ENCODE measurements around the gene M6PR. TPM values are rescaled to one million over a fixed set of nuclear protein-coding genes. Genes with fewer than 3 reads are reported as not detected.
A peak's percentile ranks its signal among the peaks of the same experiment; 100 is the strongest.

Gene M6PR
- total and polyA plus RNA-seq, 2 of the 13 experiments (the other 11 are each of a cell fraction or from before 2014, with no cell fraction given): 98.2 to 127 TPM

DNA sequence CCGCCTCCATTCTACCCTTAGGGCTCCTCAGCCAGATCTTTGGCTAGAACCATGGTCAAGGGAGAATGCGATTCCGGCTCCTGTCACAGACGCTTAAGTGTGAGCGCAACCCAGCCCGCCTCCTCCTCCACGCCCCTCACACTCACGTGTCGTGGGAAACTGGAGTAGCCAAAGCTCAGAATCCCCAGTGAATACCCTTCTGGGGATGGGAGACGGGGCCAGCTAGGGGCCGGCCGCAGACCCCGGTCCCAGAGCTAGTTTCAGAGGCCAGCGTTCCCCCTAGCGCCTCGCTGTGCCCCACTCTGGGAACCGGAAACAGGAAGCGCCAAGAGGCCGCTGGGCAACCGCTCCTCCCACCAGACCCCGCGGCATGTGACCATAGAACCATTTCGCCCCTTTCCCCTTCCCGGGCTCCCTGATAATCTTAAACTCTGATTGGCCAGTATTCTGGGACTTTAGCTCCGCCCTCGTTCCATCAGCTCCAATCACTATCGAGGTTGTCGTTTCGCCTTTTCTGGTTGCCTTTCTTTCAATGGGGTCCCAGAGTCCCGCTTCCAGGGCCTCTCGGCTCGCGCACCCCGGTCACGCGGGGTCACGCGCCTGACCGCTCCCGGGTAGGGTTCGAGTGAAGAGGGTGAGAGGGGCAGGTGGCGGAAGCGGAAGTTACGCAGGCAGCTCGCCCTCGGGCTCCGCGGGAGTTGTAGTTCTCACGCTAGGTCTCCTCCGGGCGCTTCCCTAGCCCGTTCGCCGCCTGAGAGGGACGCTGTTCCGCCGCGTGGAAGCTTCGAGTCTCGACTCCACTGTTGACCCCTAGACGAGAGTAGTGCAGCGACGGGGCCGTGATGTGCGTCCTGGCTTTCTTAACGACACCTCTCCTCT lies at the start of gene M6PR (continued):
- TF ChIP-seq, protein P1, sequence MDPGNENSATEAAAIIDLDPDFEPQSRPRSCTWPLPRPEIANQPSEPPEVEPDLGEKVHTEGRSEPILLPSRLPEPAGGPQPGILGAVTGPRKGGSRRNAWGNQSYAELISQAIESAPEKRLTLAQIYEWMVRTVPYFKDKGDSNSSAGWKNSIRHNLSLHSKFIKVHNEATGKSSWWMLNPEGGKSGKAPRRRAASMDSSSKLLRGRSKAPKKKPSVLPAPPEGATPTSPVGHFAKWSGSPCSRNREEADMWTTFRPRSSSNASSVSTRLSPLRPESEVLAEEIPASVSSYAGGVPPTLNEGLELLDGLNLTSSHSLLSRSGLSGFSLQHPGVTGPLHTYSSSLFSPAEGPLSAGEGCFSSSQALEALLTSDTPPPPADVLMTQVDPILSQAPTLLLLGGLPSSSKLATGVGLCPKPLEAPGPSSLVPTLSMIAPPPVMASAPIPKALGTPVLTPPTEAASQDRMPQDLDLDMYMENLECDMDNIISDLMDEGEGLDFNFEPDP (CRISPR knock-in tag; conservative IDR thresholded peaks at IDR 0.05): 0 out of 2 replicates have a peak, but pooled peaks have one; percentile 88
- TF ChIP-seq ZNF256 (CRISPR knock-in tag; conservative IDR thresholded peaks at IDR 0.05): peak; percentile 77
- no peak for TF ChIP-seq ZNF720 (CRISPR knock-in tag; IDR thresholded peaks at IDR 0.05)
- no peak for TF ChIP-seq ZNF660 (CRISPR knock-in tag; IDR thresholded peaks at IDR 0.05; ENCODE audit: borderline replicate concordance, low read depth)
- no peak for TF ChIP-seq ZKSCAN1 (IDR thresholded peaks at IDR 0.05; ENCODE audit: low read length)
- TF ChIP-seq BCLAF1 (IDR thresholded peaks at IDR 0.05): no peak
- TF ChIP-seq ZNF850 (CRISPR knock-in tag; conservative IDR thresholded peaks at IDR 0.05): no peak
- peak; percentile 74 for TF ChIP-seq RAD51 (IDR thresholded peaks at IDR 0.05; ENCODE audit: borderline replicate concordance)
- no peak for TF ChIP-seq REST (IDR thresholded peaks at IDR 0.05; ENCODE audit: borderline replicate concordance in 1 of 2, low read depth in 1 of 2, low read length in 2 of 2)
- TF ChIP-seq ZNF234 (CRISPR knock-in tag; conservative IDR thresholded peaks at IDR 0.05): peak; percentile 39; the same call in 1 of the 2 replicates
- no peak for TF ChIP-seq HIC2 (CRISPR knock-in tag; IDR thresholded peaks at IDR 0.05; ENCODE audit: low read depth)
- no peak for TF ChIP-seq IKZF4 (CRISPR knock-in tag; IDR thresholded peaks at IDR 0.05; ENCODE audit: borderline replicate concordance, low read depth, not compliant biosample characterization)
- peak; percentile 22; the same call in 1 of the 2 replicates for TF ChIP-seq ETV6 (CRISPR knock-in tag; conservative IDR thresholded peaks at IDR 0.05)
- no peak for TF ChIP-seq ZBTB7A (CRISPR knock-in tag; IDR thresholded peaks at IDR 0.05)
- peak; percentile 81 for TF ChIP-seq EED (CRISPR knock-in tag; IDR thresholded peaks at IDR 0.05)
- TF ChIP-seq JUN (CRISPR knock-in tag; IDR thresholded peaks at IDR 0.05): no peak
- TF ChIP-seq ZNF343 (CRISPR knock-in tag; IDR thresholded peaks at IDR 0.05): peak; percentile 83
- TF ChIP-seq, protein P2, sequence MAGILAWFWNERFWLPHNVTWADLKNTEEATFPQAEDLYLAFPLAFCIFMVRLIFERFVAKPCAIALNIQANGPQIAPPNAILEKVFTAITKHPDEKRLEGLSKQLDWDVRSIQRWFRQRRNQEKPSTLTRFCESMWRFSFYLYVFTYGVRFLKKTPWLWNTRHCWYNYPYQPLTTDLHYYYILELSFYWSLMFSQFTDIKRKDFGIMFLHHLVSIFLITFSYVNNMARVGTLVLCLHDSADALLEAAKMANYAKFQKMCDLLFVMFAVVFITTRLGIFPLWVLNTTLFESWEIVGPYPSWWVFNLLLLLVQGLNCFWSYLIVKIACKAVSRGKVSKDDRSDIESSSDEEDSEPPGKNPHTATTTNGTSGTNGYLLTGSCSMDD (CRISPR knock-in tag; IDR thresholded peaks at IDR 0.05): no peak

Data from HepG2 (cell line).